Measurements from ENCODE around the gene WWOX. TPM values are rescaled to one million over a fixed set of nuclear protein-coding genes. Genes with fewer than 3 reads are reported as not detected.

WWOX gene
- total and polyA plus RNA-seq, 7 donors, result 7.1 to 46.8 (median 16.1) TPM

GRCh38 chr16:78209951-78210661, 110.7 kb downstream of the WWOX start:
- no peaks in the 10 kb centered on the region for H3K9me3 ChIP-seq
- no peak overlapping the region for H3K27ac ChIP-seq
- H3K4me1 ChIP-seq, result no peaks in the 10 kb centered on the region
- 81 to 87% methylated on average over 10 of the region's 10 CpGs for WGBS, 2 donors
- no peaks in the 10 kb centered on the region for H3K36me3 ChIP-seq
- intact Hi-C loops (cut with DNase I), result no loop called here
- H3K4me3 ChIP-seq, result no peak overlapping the region
- DNase-seq, result no peak
- TF ChIP-seq POLR2AphosphoS5 (IDR thresholded peaks at IDR 0.05) (no peak), POLR2A (IDR thresholded peaks at IDR 0.05) (no peak), CTCF (IDR thresholded peaks at IDR 0.05) (no peak), EP300 (IDR thresholded peaks at IDR 0.05) (no peak)
- no peaks in the 10 kb centered on the region for H3K27me3 ChIP-seq

- intact Hi-C loops (cut with DNase I), result no loop called here
- TF ChIP-seq CTCF (IDR thresholded peaks at IDR 0.05) (no peak), POLR2AphosphoS5 (IDR thresholded peaks at IDR 0.05) (no peak), POLR2A (IDR thresholded peaks at IDR 0.05) (no peak), EP300 (IDR thresholded peaks at IDR 0.05) (no peak)
- Histone ChIP-seq H3K27ac (no peak overlapping the region), H3K4me1 (no peaks in the 10 kb centered on the region), H3K4me3 (no peak overlapping the region), H3K36me3 (no peaks in the 10 kb centered on the region), H3K27me3 (no peaks in the 10 kb centered on the region), H3K9me3 (no peaks in the 10 kb centered on the region)
- 87 to 89% methylated on average over 7 of the region's 7 CpGs for WGBS, 2 donors
- no peak for DNase-seq
Measured at GRCh38 chr16:78211020-78211599, 111.7 kb downstream of the WWOX start.

- intact Hi-C loops (cut with DNase I), result no loop called here
- Histone ChIP-seq H3K27ac (no peak overlapping the region), H3K4me3 (no peak overlapping the region), H3K9me3 (no peaks in the 10 kb centered on the region), H3K36me3 (no peaks in the 10 kb centered on the region), H3K4me1 (no peaks in the 10 kb centered on the region), H3K27me3 (no peaks in the 10 kb centered on the region)
- TF ChIP-seq POLR2AphosphoS5 (IDR thresholded peaks at IDR 0.05), result no peak
- no peak for TF ChIP-seq CTCF (IDR thresholded peaks at IDR 0.05)
- no peak for TF ChIP-seq EP300 (IDR thresholded peaks at IDR 0.05)
- no peak for TF ChIP-seq POLR2A (IDR thresholded peaks at IDR 0.05)
- WGBS, 2 donors, result 69 to 84% methylated on average over 2 of the region's 2 CpGs
- no peak for DNase-seq
Measured at GRCh38 chr16:78211946-78212345, 112.5 kb downstream of the WWOX start.

GRCh38 chr16:78212674-78213073, 113.2 kb downstream of the WWOX start:
- no peak for DNase-seq
- Histone ChIP-seq H3K27ac (no peak overlapping the region), H3K27me3 (no peaks in the 10 kb centered on the region), H3K4me1 (no peaks in the 10 kb centered on the region), H3K9me3 (no peaks in the 10 kb centered on the region), H3K4me3 (no peak overlapping the region), H3K36me3 (no peaks in the 10 kb centered on the region)
- no peak for TF ChIP-seq EP300 (IDR thresholded peaks at IDR 0.05)
- no peak for TF ChIP-seq CTCF (IDR thresholded peaks at IDR 0.05)
- no peak for TF ChIP-seq POLR2A (IDR thresholded peaks at IDR 0.05)
- TF ChIP-seq POLR2AphosphoS5 (IDR thresholded peaks at IDR 0.05), result no peak
- intact Hi-C loops (cut with DNase I), result no loop called here
- WGBS, 2 donors, result 97 to 98% methylated on average over 7 of the region's 7 CpGs
